Measurements from ENCODE around the gene PHKA2. TPM values are rescaled to one million over a fixed set of nuclear protein-coding genes. Genes with fewer than 3 reads are reported as not detected.

PHKA2 gene
- total RNA-seq, 1 donor from 2014 or later = 13.2 TPM

DNA sequence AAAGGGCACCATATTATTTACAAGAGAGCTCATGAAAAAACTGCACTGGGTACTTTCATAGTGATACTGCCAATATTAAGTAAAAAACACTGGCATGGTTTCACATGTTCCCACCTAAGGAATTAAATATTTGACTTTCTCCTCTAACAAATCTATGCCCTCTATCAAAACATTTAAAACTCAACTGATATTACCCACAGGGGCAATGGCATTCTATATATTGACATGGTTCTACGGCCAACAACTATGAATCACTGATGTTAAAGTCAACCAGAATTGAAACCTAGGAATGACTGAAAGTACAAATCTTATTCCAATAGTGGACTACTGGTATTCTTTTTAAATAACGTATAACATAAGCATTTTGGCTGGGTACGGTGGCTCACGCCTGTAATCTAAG, 28.2 kb downstream of the PHKA2 start:
- H3K27ac Mint-ChIP-seq (ENCODE audit: unreplicated experiment) = no peak overlapping the region

DNA sequence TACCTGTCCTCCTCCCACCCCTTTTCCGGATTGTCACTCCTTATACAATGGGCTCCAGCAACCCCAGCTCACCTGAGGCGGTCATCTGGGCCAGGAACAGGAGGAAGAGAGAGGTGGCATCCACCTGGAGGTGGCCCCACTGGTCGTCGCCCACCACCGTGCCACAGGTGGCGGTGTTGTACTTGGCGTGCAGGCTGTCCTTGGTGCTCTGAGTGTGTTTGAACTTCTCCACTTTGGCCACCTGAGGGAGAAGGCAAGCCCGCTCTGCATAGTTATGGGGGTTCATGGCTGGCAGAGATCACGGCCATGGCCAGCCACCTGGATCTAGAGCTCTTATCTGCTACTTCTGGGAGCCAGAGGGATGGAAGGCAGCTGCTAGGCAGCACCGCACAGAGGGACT, 32.9 kb downstream of the PHKA2 start:
- H3K27ac Mint-ChIP-seq (ENCODE audit: unreplicated experiment) = no peak overlapping the region
- DNase-seq = no peak
- TF ChIP-seq, protein P1, sequence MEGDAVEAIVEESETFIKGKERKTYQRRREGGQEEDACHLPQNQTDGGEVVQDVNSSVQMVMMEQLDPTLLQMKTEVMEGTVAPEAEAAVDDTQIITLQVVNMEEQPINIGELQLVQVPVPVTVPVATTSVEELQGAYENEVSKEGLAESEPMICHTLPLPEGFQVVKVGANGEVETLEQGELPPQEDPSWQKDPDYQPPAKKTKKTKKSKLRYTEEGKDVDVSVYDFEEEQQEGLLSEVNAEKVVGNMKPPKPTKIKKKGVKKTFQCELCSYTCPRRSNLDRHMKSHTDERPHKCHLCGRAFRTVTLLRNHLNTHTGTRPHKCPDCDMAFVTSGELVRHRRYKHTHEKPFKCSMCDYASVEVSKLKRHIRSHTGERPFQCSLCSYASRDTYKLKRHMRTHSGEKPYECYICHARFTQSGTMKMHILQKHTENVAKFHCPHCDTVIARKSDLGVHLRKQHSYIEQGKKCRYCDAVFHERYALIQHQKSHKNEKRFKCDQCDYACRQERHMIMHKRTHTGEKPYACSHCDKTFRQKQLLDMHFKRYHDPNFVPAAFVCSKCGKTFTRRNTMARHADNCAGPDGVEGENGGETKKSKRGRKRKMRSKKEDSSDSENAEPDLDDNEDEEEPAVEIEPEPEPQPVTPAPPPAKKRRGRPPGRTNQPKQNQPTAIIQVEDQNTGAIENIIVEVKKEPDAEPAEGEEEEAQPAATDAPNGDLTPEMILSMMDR (IDR thresholded peaks at IDR 0.05; ENCODE audit: partially characterized antibody, unreplicated experiment) = no peak
- no peaks in the 10 kb centered on the region for H3K9me3 Mint-ChIP-seq (ENCODE audit: unreplicated experiment)
- no peaks in the 10 kb centered on the region for H3K27me3 Mint-ChIP-seq (ENCODE audit: unreplicated experiment)
- H3K4me3 Mint-ChIP-seq (ENCODE audit: unreplicated experiment) = no peak overlapping the region
- H3K4me1 Mint-ChIP-seq (ENCODE audit: low read depth, unreplicated experiment) = no peaks in the 10 kb centered on the region
- H3K36me3 Mint-ChIP-seq (ENCODE audit: unreplicated experiment) = no peaks in the 10 kb centered on the region

More for the DNA sequence above, 28.2 kb downstream of the PHKA2 start:
- no peak for DNase-seq
- TF ChIP-seq, protein P1 (IDR thresholded peaks at IDR 0.05; ENCODE audit: partially characterized antibody, unreplicated experiment) = no peak
- H3K27me3 Mint-ChIP-seq (ENCODE audit: unreplicated experiment) = no peaks in the 10 kb centered on the region
- H3K4me1 Mint-ChIP-seq (ENCODE audit: low read depth, unreplicated experiment) = no peaks in the 10 kb centered on the region
- H3K9me3 Mint-ChIP-seq (ENCODE audit: unreplicated experiment) = peaks cover 1% of the 10 kb centered on the region
- H3K36me3 Mint-ChIP-seq (ENCODE audit: unreplicated experiment) = no peaks in the 10 kb centered on the region
- no peak overlapping the region for H3K4me3 Mint-ChIP-seq (ENCODE audit: unreplicated experiment)

- Mint-ChIP-seq H3K4me1 (ENCODE audit: low read depth, unreplicated experiment) (no peaks in the 10 kb centered on the region), H3K27ac (ENCODE audit: unreplicated experiment) (no peak overlapping the region), H3K27me3 (ENCODE audit: unreplicated experiment) (no peaks in the 10 kb centered on the region), H3K36me3 (ENCODE audit: unreplicated experiment) (no peaks in the 10 kb centered on the region), H3K4me3 (ENCODE audit: unreplicated experiment) (no peak overlapping the region), H3K9me3 (ENCODE audit: unreplicated experiment) (no peaks in the 10 kb centered on the region)
- TF ChIP-seq, protein P1 (IDR thresholded peaks at IDR 0.05; ENCODE audit: partially characterized antibody, unreplicated experiment) = no peak
- no peak for DNase-seq
Measured at GRCh38 chrX:18949944-18950301, 34.0 kb downstream of the PHKA2 start.

DNA sequence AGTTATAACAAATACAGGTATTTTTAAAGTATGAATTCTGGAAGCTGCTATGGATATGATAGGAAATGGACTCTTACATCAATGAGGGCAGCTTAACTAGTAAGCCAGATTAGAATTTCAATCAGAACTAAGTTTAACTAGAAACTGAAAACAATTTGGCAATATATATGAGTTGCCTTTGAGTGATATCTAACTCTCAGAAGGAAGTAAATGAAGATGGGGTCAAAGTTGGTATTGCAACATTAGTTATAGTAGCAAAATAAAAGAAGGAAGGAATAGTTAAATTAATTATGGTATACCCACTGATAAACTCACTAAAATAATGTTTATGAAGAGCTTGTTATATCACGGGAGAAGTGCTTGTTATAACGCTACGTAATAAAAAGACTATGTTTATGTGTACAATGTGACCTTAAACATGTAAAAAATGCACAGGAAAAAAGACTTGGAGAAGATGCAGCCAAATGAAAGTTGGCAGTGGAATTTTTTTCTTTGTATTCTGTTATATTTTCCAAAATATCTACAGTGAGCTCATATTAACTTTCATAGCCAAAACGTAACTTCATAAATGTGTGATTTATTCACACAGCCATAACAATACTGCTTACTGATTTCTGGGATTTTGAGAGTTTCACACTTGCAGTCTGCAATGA, 34.5 kb downstream of the PHKA2 start:
- H3K4me1 Mint-ChIP-seq (ENCODE audit: low read depth, unreplicated experiment) = no peaks in the 10 kb centered on the region
- no peaks in the 10 kb centered on the region for H3K9me3 Mint-ChIP-seq (ENCODE audit: unreplicated experiment)
- no peaks in the 10 kb centered on the region for H3K27me3 Mint-ChIP-seq (ENCODE audit: unreplicated experiment)
- TF ChIP-seq, protein P1 (IDR thresholded peaks at IDR 0.05; ENCODE audit: partially characterized antibody, unreplicated experiment) = no peak
- no peak overlapping the region for H3K4me3 Mint-ChIP-seq (ENCODE audit: unreplicated experiment)
- no peaks in the 10 kb centered on the region for H3K36me3 Mint-ChIP-seq (ENCODE audit: unreplicated experiment)
- no peak overlapping the region for H3K27ac Mint-ChIP-seq (ENCODE audit: unreplicated experiment)
- DNase-seq = no peak

DNA sequence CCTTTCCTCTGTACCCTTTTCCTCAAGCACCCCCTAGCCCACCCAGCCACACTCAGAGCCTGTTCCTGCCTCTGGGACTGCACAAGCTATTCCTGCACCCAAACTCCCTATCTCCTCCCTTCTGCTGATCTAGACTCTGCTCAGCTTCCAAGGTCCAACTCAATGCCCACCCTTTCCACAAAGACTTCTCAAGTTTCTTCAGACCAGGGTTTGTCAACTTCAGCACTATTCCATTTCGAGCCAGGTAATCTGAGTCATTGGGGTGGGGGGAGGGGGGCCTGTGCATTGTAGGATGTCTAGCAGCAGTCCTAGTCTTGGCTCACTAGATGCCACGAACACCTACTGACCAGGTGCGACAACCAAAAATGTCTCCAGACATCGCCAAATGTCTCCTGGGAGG, 37.3 kb downstream of the PHKA2 start:
- Mint-ChIP-seq H3K9me3 (ENCODE audit: unreplicated experiment) (no peaks in the 10 kb centered on the region), H3K36me3 (ENCODE audit: unreplicated experiment) (no peaks in the 10 kb centered on the region), H3K27ac (ENCODE audit: unreplicated experiment) (no peak overlapping the region), H3K4me1 (ENCODE audit: low read depth, unreplicated experiment) (no peaks in the 10 kb centered on the region), H3K27me3 (ENCODE audit: unreplicated experiment) (no peaks in the 10 kb centered on the region), H3K4me3 (ENCODE audit: unreplicated experiment) (no peak overlapping the region)
- TF ChIP-seq, protein P1 (IDR thresholded peaks at IDR 0.05; ENCODE audit: partially characterized antibody, unreplicated experiment) = no peak
- no peak for DNase-seq
